SK-N-SH (cell line): ENCODE results near the gene COL23A1. TPM values are rescaled to one million over a fixed set of nuclear protein-coding genes. Genes with fewer than 3 reads are reported as not detected.

Experiments used
- CTCF ChIA-PET: fragments of 300-600, 350-600 bp; formaldehyde crosslinking; extraction: SDS; loops from one replicate; lab custom pipeline; 2021; lab: Yijun Ruan, JAX
- POLR2A ChIA-PET: fragments of 350-600 bp; sonication (Branson Sonifier 250); formaldehyde crosslinking; extraction: SDS; loops from one replicate; lab custom pipeline; 2020; ENCODE audit warnings: antibody characterized with exemption, inconsistent platforms; lab: Yijun Ruan, JAX
- DNase-seq: peaks from one replicate; pipeline ENCODE4 v3.0.0; 2012
- H2AFZ ChIP-seq: fragments of 200-600 bp; sonication (generic); 2 replicates; pipeline ENCODE4 v1.8.1; 2016; ENCODE audit warnings: antibody characterized with exemption, mild to moderate bottlenecking, low read depth
- H3F3A ChIP-seq: fragments of 200-600 bp; sonication (generic); replicated peaks from 2 replicates; pipeline ENCODE3; 2016; ENCODE audit warnings: antibody characterized with exemption, mild to moderate bottlenecking; ENCODE audit not compliant: insufficient read depth
- H3K27ac ChIP-seq, 2 experiments: fragments of 200-500 bp in 1 of 2; fragments of 200-600 bp in 1 of 2; sonication (Bioruptor generic) in 1 of 2; sonication (generic), shearing (Covaris generic) in 1 of 2; 2 replicates each; pipeline versions ENCODE4 v1.5.1 to v1.6.1; 2014 to 2016; ENCODE audit warnings: low read depth in 2 of 2, inconsistent platforms in 1 of 2, low read length in 1 of 2, mild to moderate bottlenecking in 1 of 2, mixed read lengths in 1 of 2
- H3K27me3 ChIP-seq: fragments of 200-600 bp; sonication (generic), shearing (Covaris generic); 2 replicates; pipeline ENCODE4 v1.6.1; 2016; ENCODE audit warnings: mixed run types; ENCODE audit not compliant: insufficient read depth
- H3K36me3 ChIP-seq, 2 experiments: fragments of 200-500 bp in 1 of 2; fragments of 200-600 bp in 1 of 2; sonication (Bioruptor generic) in 1 of 2; sonication (generic) in 1 of 2; replicated peaks in 1 of 2; 2 replicates each; pipeline versions ENCODE3 to v1.5.1; 2014 to 2016; ENCODE audit warnings: low read length in 1 of 2, mild to moderate bottlenecking in 1 of 2; ENCODE audit not compliant: insufficient read depth in 2 of 2, control insufficient read depth in 1 of 2
- H3K4me1 ChIP-seq, 2 experiments: fragments of 200-500 bp in 1 of 2; fragments of 200-600 bp in 1 of 2; sonication (Bioruptor generic) in 1 of 2; sonication (generic), shearing (Covaris generic) in 1 of 2; 2 replicates each; pipeline versions ENCODE4 v1.5.1 to v1.6.1; 2014 to 2016; ENCODE audit warnings: low read depth in 1 of 2, low read length in 1 of 2, mixed run types in 1 of 2; ENCODE audit not compliant: insufficient read depth in 2 of 2, control insufficient read depth in 1 of 2
- H3K4me2 ChIP-seq: fragments of 200-600 bp; sonication (generic), shearing (Covaris generic); 2 replicates; pipeline ENCODE4 v1.6.1; 2017; ENCODE audit warnings: mixed run types
- H3K4me3 ChIP-seq, 2 experiments: fragments of 200-500 bp in 1 of 2; fragments of 200-600 bp in 1 of 2; sonication (Bioruptor generic) in 1 of 2; sonication (generic), shearing (Covaris generic) in 1 of 2; 2 replicates each; pipeline versions ENCODE4 v1.5.1 to v1.8.1; 2014 to 2016; ENCODE audit warnings: low read depth in 2 of 2, inconsistent platforms in 1 of 2, low read length in 1 of 2, mild to moderate bottlenecking in 1 of 2, mixed read lengths in 1 of 2, moderate library complexity in 1 of 2
- H3K79me2 ChIP-seq: fragments of 200-600 bp; sonication (generic); 2 replicates; pipeline ENCODE4 v1.8.1; 2017; ENCODE audit warnings: mild to moderate bottlenecking; ENCODE audit not compliant: insufficient read depth
- H3K9ac ChIP-seq: fragments of 200-600 bp; sonication (generic); 2 replicates; pipeline ENCODE4 v1.6.1; 2017; ENCODE audit warnings: mixed run types
- H3K9me2 ChIP-seq: fragments of 200-600 bp; sonication (generic); 2 replicates; pipeline ENCODE4 v1.6.1; 2017; ENCODE audit warnings: mixed run types
- H3K9me3 ChIP-seq: fragments of 200-600 bp; sonication (generic); 2 replicates; pipeline ENCODE4 v1.6.1; 2017; ENCODE audit warnings: mixed run types, mild to moderate bottlenecking, moderate library complexity
- H4K20me1 ChIP-seq: fragments of 200-600 bp; sonication (generic); 2 replicates; pipeline ENCODE4 v1.6.1; 2017; ENCODE audit warnings: mild to moderate bottlenecking, mixed run types; ENCODE audit not compliant: insufficient read depth
- CHD2 ChIP-seq: fragments of 150-350 bp; IDR thresholded peaks from 2 replicates; pipeline ENCODE4 v1.6.1; 2018; ENCODE audit warnings: low read length; ENCODE audit not compliant: partially characterized antibody
- CTCF ChIP-seq: fragments of 200-600 bp; sonication (generic); IDR thresholded peaks from 2 replicates; pipeline ENCODE4 v1.6.1; 2017; ENCODE audit warnings: antibody characterized with exemption, mild to moderate bottlenecking, moderate library complexity
- GATA2 ChIP-seq: sonication (generic); formaldehyde crosslinking; IDR thresholded peaks from 2 replicates; pipeline ENCODE4 v1.5.0; 2020; ENCODE audit warnings: mild to moderate bottlenecking, missing genetic modification reagents
- JUND ChIP-seq: IDR thresholded peaks from 2 replicates; pipeline ENCODE4 v1.4.0; 2012
- MXI1 ChIP-seq: IDR thresholded peaks from 2 replicates; pipeline ENCODE4 v1.6.1; 2012; ENCODE audit warnings: mild to moderate bottlenecking, low read depth, low read length, improper control_type of control experiment
- POLR2AphosphoS5 ChIP-seq: IDR thresholded peaks from 2 replicates; pipeline ENCODE4 v1.6.1; 2012; ENCODE audit warnings: low read depth, low read length
- RXRA ChIP-seq: IDR thresholded peaks from 2 replicates; pipeline ENCODE4 v1.4.0; 2012; ENCODE audit warnings: low read depth, mild to moderate bottlenecking, borderline replicate concordance
- SMC3 ChIP-seq: IDR thresholded peaks from 2 replicates; pipeline ENCODE4 v1.6.1; 2012; ENCODE audit warnings: low read depth, low read length, improper control_type of control experiment
- TAF1 ChIP-seq: IDR thresholded peaks from 2 replicates; pipeline ENCODE4 v1.6.1; 2012; ENCODE audit warnings: low read depth, mild to moderate bottlenecking, low read length, moderate library complexity, borderline replicate concordance
- USF2 ChIP-seq: fragments of 150-350 bp; IDR thresholded peaks from 2 replicates; pipeline ENCODE4 v1.6.1; 2017; ENCODE audit warnings: antibody characterized with exemption, low read length, low read depth, borderline replicate concordance
- YY1 ChIP-seq: IDR thresholded peaks from 2 replicates; pipeline ENCODE4 v1.4.0; 2012; ENCODE audit warnings: low read depth, mild to moderate bottlenecking
- WGBS: methylation state at CpG from one replicate; pipeline ENCODE4 v1.1.6; 2017; ENCODE audit warnings: low lambda C conversion rate; 5-methylcytosine and 5-hydroxymethylcytosine counted together
- polyA plus RNA-seq, 3 experiments: library from polyadenylated mRNA; depleted of rRNA; stranded (reverse); fragments of >200 nt; gene quantifications; 2 replicates each; pipeline ENCODE4 v1.2.3, GENCODE V29; 2012
- TF ChIP-seq, protein P1 (sequence below): IDR thresholded peaks from 2 replicates; pipeline ENCODE4 v1.6.1; 2012; ENCODE audit warnings: mild to moderate bottlenecking, low read depth, low read length, moderate library complexity
- TF ChIP-seq, protein P2 (sequence below): IDR thresholded peaks from 2 replicates; pipeline ENCODE4 v1.4.0; 2012; ENCODE audit warnings: low read depth, borderline replicate concordance

COL23A1 gene
- polyA plus RNA-seq, 1 of the 3 experiments (the other 2 are of a cell fraction) = 0.10 TPM

- no peaks in the 10 kb centered on the region for H3K79me2 ChIP-seq
- ChIA-PET CTCF (interaction anchor here (0.6 to 12.2 kb wide), 8 partner anchors 10 to 354 kb away, joined by 3 to 147 read pairs (median 3); partner anchors contain the start of gene COL23A1), POLR2A (interaction anchor here (0.7 kb wide), 1 partner anchor 352 kb away, joined by 3 read pairs; no protein-coding TSS in a partner anchor)
- H3K27ac ChIP-seq = peak overlapping the region in 1 of 2 experiments; percentile 67; a peak in 1 of 4 replicates
- no peaks in the 10 kb centered on the region for H3K9me3 ChIP-seq
- WGBS = 47% methylated on average over 9 of the region's 13 CpGs
- DNase-seq = no peak
- TF ChIP-seq, protein P1, sequence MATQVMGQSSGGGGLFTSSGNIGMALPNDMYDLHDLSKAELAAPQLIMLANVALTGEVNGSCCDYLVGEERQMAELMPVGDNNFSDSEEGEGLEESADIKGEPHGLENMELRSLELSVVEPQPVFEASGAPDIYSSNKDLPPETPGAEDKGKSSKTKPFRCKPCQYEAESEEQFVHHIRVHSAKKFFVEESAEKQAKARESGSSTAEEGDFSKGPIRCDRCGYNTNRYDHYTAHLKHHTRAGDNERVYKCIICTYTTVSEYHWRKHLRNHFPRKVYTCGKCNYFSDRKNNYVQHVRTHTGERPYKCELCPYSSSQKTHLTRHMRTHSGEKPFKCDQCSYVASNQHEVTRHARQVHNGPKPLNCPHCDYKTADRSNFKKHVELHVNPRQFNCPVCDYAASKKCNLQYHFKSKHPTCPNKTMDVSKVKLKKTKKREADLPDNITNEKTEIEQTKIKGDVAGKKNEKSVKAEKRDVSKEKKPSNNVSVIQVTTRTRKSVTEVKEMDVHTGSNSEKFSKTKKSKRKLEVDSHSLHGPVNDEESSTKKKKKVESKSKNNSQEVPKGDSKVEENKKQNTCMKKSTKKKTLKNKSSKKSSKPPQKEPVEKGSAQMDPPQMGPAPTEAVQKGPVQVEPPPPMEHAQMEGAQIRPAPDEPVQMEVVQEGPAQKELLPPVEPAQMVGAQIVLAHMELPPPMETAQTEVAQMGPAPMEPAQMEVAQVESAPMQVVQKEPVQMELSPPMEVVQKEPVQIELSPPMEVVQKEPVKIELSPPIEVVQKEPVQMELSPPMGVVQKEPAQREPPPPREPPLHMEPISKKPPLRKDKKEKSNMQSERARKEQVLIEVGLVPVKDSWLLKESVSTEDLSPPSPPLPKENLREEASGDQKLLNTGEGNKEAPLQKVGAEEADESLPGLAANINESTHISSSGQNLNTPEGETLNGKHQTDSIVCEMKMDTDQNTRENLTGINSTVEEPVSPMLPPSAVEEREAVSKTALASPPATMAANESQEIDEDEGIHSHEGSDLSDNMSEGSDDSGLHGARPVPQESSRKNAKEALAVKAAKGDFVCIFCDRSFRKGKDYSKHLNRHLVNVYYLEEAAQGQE = no peak
- TF ChIP-seq GATA2 (CRISPR knock-in tag) (no peak), POLR2AphosphoS5 (no peak), CHD2 (no peak), YY1 (no peak), USF2 (no peak), TAF1 (no peak), RXRA (no peak), MXI1 (no peak), CTCF (no peak), JUND (no peak), SMC3 (no peak)
- TF ChIP-seq, protein P2, sequence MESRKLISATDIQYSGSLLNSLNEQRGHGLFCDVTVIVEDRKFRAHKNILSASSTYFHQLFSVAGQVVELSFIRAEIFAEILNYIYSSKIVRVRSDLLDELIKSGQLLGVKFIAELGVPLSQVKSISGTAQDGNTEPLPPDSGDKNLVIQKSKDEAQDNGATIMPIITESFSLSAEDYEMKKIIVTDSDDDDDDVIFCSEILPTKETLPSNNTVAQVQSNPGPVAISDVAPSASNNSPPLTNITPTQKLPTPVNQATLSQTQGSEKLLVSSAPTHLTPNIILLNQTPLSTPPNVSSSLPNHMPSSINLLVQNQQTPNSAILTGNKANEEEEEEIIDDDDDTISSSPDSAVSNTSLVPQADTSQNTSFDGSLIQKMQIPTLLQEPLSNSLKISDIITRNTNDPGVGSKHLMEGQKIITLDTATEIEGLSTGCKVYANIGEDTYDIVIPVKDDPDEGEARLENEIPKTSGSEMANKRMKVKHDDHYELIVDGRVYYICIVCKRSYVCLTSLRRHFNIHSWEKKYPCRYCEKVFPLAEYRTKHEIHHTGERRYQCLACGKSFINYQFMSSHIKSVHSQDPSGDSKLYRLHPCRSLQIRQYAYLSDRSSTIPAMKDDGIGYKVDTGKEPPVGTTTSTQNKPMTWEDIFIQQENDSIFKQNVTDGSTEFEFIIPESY = no peak
- H3K4me3 ChIP-seq = no peak overlapping the region
- H3K27me3 ChIP-seq = no peaks in the 10 kb centered on the region
- H3F3A ChIP-seq = peaks cover 11% of the 10 kb centered on the region
- no peak overlapping the region for H3K9ac ChIP-seq
- H4K20me1 ChIP-seq = no peaks in the 10 kb centered on the region
- H3K4me2 ChIP-seq = no peak overlapping the region
- H3K4me1 ChIP-seq = peaks cover 5 to 39% of the 10 kb centered on the region in 2 experiments; a peak in 1 of 4 replicates
- no peak overlapping the region for H2AFZ ChIP-seq
- no peaks in the 10 kb centered on the region for H3K36me3 ChIP-seq
- no peaks in the 10 kb centered on the region for H3K9me2 ChIP-seq
Measured at GRCh38 chr5:178237431-178238312, 352.5 kb downstream of the COL23A1 start.
